Lung (tissue), 12 donors: ENCODE data around the gene POU2AF3. TPM values are rescaled to one million over a fixed set of nuclear protein-coding genes. Genes with fewer than 3 reads are reported as not detected.

Experiments used
- ATAC-seq: fragments of 200-7000 bp; cut with Tn5 transposase; one replicate; pipeline ENCODE4 v1.9.1; 2020; ENCODE audit warnings: moderate number of reproducible peaks; ENCODE audit not compliant: insufficient read depth, low FRiP score
- DNase-seq, 3 donors: peaks; one replicate each; pipeline ENCODE4 v3.0.0-alpha.2; 2013 to 2017
- H3K27ac ChIP-seq, 2 donors: one replicate each; pipeline ENCODE4 v1.5.1; 2013; ENCODE audit warnings: mild to moderate bottlenecking in 2 of 2, moderate library complexity in 2 of 2, control low read depth in 1 of 2, inconsistent platforms in 1 of 2, low read depth in 1 of 2, low read length in 1 of 2
- H3K27me3 ChIP-seq, 3 donors: one replicate each; pipeline ENCODE4 v1.5.1; 2013; ENCODE audit warnings: low read length in 2 of 3; ENCODE audit not compliant: control insufficient read depth in 3 of 3, insufficient read depth in 3 of 3
- H3K36me3 ChIP-seq, 4 donors: one replicate each; pipeline ENCODE4 v1.5.1; 2013; ENCODE audit warnings: low read length in 4 of 4, mild to moderate bottlenecking in 1 of 4, moderate library complexity in 1 of 4; ENCODE audit not compliant: control insufficient read depth in 4 of 4, insufficient read depth in 4 of 4
- H3K4me1 ChIP-seq, 5 donors: one replicate each; pipeline ENCODE4 v1.5.1; 2013; ENCODE audit warnings: low read length in 5 of 5, mild to moderate bottlenecking in 2 of 5, moderate library complexity in 1 of 5; ENCODE audit not compliant: control insufficient read depth in 5 of 5, insufficient read depth in 5 of 5
- H3K4me3 ChIP-seq: one replicate; pipeline ENCODE4 v1.5.1; 2013; ENCODE audit warnings: mild to moderate bottlenecking, control low read depth, moderate library complexity
- H3K9ac ChIP-seq, 2 donors: one replicate each; pipeline ENCODE4 v1.5.1; 2013; ENCODE audit warnings: low read length in 2 of 2, control low read depth in 1 of 2; ENCODE audit not compliant: insufficient read depth in 1 of 2
- H3K9me3 ChIP-seq, 4 donors: one replicate each; pipeline ENCODE4 v1.5.1; 2013; ENCODE audit warnings: low read length in 3 of 4, mild to moderate bottlenecking in 1 of 4, moderate library complexity in 1 of 4; ENCODE audit not compliant: control insufficient read depth in 4 of 4, insufficient read depth in 3 of 4
- CTCF ChIP-seq: IDR thresholded peaks from 2 replicates; pipeline ENCODE4 v1.5.1; 2012; ENCODE audit warnings: mild to moderate bottlenecking; ENCODE audit errors: control extremely low read depth, extremely low read depth
- WGBS, 2 donors: extraction: QIAGEN DNeasy Blood & Tissue Kit; methylation state at CpG; one replicate each; pipeline ENCODE4 v1.1.7; 2013; 5-methylcytosine and 5-hydroxymethylcytosine counted together
- polyA plus RNA-seq, 2 donors: library from polyadenylated mRNA; stranded (reverse); fragments of 200-250 nt; gene quantifications; one replicate each; pipeline ENCODE4 v1.2.1, GENCODE V29; 2013
- total RNA-seq, 2 donors: library from RNA; depleted of rRNA in 1 of 2; stranded (reverse); fragments of >200 nt in 1 of 2; gene quantifications; one replicate each; pipeline ENCODE4 v1.2.1, GENCODE V29; 2014 to 2021
- donor health status: control.
- donor health status: control.
- donor health status: Bipolar disorder and iron deficiency.
- donor health status: healthy.
- donor health status: DM: yes; HTN: yes; CAD: no.

Gene POU2AF3
- total and polyA plus RNA-seq, 4 donors: 1.5 to 5.4 (median 3.1) TPM

DNA sequence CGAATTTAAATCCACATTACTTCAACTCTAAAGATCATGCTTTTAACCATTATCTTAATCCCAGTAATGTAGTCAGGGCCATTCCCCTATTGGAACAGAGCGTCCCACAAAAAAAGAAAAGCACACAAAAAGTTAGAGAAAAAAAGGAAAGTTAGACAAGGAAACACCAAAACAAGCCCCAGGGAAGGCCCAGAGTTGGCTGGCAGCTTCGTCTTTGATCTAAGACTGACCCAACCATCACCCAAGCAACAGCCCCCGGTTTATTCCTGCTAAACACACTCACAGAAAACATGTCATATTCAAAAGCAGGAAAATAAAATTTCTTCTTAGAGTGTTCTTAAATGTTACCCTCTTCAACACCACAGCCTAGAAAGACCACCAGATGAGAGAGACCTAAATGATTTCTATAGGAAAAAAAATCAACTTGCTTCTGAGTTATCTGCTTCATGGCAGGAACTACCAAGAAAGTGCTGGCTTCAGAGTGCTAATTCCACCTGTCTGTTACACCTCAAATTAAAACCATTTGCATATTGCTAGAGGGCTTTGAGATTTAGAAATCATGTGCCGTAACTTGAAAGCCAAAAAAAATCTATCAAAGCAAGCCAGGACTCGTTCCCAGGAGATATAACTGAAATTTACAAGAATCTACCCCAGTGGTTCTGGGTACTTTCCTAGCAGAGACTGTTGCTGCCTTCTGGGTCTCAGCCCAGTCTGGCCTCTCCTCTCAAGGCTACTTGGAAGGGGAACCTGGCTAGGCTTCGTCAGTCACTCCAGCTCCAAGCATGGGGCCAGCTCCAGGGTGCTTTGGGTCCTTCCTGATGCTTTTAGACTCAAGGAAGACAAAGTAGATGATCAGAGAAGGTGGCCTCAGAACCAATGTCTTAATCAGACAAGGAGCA, 31.2 kb downstream of the POU2AF3 start:
- Histone ChIP-seq H3K4me3 (no peak overlapping the region), H3K9ac (no peak overlapping the region), H3K36me3 (no peaks in the 10 kb centered on the region), H3K4me1 (peaks cover 0 to 9% (median 6%) of the 10 kb centered on the region in 5 donors), H3K27me3 (no peaks in the 10 kb centered on the region), H3K9me3 (no peaks in the 10 kb centered on the region), H3K27ac (no peak overlapping the region)
- no peak for TF ChIP-seq CTCF
- ATAC-seq: no peak
- DNase-seq: no peak
- 76 to 88% methylated on average over 7 of the region's 7 CpGs for WGBS, 2 donors

DNA sequence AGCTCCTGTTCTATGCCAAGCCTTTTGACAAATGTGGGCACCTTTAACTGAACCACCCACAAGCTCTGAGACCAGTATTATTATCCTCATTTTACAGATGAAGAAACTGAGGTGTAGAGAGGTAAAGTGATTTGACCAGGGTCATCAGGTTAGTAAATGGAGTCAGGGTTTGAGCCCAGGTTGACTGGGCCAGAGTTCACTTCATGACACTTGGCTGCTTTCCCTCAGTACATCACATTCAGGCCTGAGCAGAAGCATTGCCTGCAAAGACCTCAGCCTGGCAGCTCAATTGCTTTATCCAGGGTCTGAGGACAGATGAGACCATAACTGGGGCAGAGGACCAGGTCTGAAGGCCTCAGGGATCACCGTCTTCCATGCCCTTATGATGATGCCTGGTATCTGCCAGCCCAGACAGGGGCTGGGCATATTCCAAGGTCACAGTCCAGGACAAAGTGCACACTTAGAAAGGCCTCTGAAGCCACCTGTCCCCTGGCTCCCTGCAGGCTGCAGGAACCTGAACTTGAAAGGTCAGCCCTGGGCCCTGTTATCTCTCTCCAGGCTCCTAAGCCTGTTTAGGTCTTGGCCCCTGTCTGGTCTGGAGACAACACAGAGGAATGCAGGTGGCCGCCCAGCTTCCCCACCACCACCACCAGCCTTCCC, 32.0 kb downstream of the POU2AF3 start:
- H3K4me3 ChIP-seq: no peak overlapping the region
- 93 to 95% methylated on average over 2 of the region's 2 CpGs for WGBS, 2 donors
- no peaks in the 10 kb centered on the region for H3K27me3 ChIP-seq
- no peak overlapping the region for H3K9ac ChIP-seq
- TF ChIP-seq CTCF: no peak
- DNase-seq (no peak), ATAC-seq (no peak)
- H3K27ac ChIP-seq: no peak overlapping the region
- peaks cover 0 to 17% (median 9%) of the 10 kb centered on the region in 5 donors for H3K4me1 ChIP-seq
- H3K9me3 ChIP-seq: no peaks in the 10 kb centered on the region
- no peaks in the 10 kb centered on the region for H3K36me3 ChIP-seq

DNA sequence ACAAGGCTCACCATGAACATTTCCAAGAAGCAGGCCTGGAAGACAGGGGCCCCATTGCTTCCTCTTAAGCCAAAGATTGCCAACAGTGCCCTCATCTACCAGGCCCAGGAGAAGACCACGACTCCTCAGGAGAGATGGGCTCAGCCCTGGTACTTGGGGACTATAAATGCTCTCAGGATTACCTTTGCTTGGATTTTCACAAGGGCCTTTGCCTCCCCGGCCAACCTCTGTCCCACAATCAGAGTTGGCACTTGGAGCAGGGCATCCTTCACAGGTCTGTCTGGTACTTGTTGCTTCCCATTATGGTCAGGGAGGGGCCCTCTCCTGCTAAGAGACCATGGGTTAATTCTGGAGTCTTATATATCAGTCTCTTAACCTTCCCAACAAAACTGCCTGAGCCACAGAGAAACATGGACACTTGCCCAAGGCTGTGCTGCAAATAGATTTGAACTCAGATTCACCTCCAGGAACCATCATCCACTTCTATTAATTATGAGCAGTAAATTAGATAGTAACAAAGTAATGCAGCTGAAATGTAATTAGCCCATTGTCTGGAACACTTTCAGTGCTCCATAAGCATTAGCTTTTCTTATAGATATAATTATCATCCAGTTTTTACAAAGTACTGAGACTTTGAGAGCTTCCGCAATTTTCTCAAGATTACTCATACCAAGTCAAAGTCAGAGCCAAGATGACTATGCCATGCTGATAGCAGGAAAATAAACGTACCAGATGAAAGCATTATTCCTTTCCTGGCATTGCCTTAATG, 33.5 kb downstream of the POU2AF3 start:
- no peak for DNase-seq
- ATAC-seq: no peak
- no peak for TF ChIP-seq CTCF

More for the DNA sequence above, 33.5 kb downstream of the POU2AF3 start:
- Histone ChIP-seq H3K4me3 (no peak overlapping the region), H3K9me3 (no peaks in the 10 kb centered on the region), H3K36me3 (no peaks in the 10 kb centered on the region), H3K27me3 (no peaks in the 10 kb centered on the region), H3K27ac (no peak overlapping the region), H3K9ac (no peak overlapping the region), H3K4me1 (peaks cover 0 to 33% (median 21%) of the 10 kb centered on the region in 5 donors)
- 82 to 85% methylated on average over 4 of the region's 4 CpGs for WGBS, 2 donors
